ENCODE data around the gene FHL3.

The FHL3 gene

GRCh38 chr1:38009088-38009840 lies 4.0 kb upstream of the FHL3 start:
- Mint-ChIP-seq H3K9me3 (no peaks in the 10 kb centered on the region), H3K36me3 (no peaks in the 10 kb centered on the region), H3K27me3 (peaks cover 7% of the 10 kb centered on the region), H3K4me3 (no peak overlapping the region), H3K27ac (no peak overlapping the region), H3K4me1 (peaks cover 29% of the 10 kb centered on the region)
- no peak for ATAC-seq

GRCh38 chr1:38006008-38006828 lies 904 bp upstream of the FHL3 start:
- Mint-ChIP-seq H3K9me3 (no peaks in the 10 kb centered on the region), H3K4me1 (peaks cover 8% of the 10 kb centered on the region), H3K36me3 (no peaks in the 10 kb centered on the region), H3K4me3 (peak overlapping the region; percentile 51), H3K27me3 (peaks cover 19% of the 10 kb centered on the region), H3K27ac (no peak overlapping the region)
- ATAC-seq, result no peak

- no peak for ATAC-seq
- Mint-ChIP-seq H3K4me1 (peaks cover 10% of the 10 kb centered on the region), H3K27me3 (peaks cover 19% of the 10 kb centered on the region), H3K36me3 (no peaks in the 10 kb centered on the region), H3K4me3 (peak overlapping the region; percentile 52), H3K9me3 (no peaks in the 10 kb centered on the region), H3K27ac (no peak overlapping the region)
Observed at GRCh38 chr1:38004284-38005108, 818 bp downstream of the FHL3 start.

GRCh38 chr1:38003261-38004250 lies 1.8 kb downstream of the FHL3 start:
- H3K4me1 Mint-ChIP-seq, result peaks cover 15% of the 10 kb centered on the region
- no peak for ATAC-seq
- H3K27me3 Mint-ChIP-seq, result peaks cover 19% of the 10 kb centered on the region
- no peaks in the 10 kb centered on the region for H3K9me3 Mint-ChIP-seq
- H3K36me3 Mint-ChIP-seq, result no peaks in the 10 kb centered on the region
- H3K4me3 Mint-ChIP-seq, result no peak overlapping the region
- no peak overlapping the region for H3K27ac Mint-ChIP-seq

- no peak for ATAC-seq
- H3K27ac Mint-ChIP-seq, result no peak overlapping the region
- no peaks in the 10 kb centered on the region for H3K9me3 Mint-ChIP-seq
- no peaks in the 10 kb centered on the region for H3K36me3 Mint-ChIP-seq
- no peak overlapping the region for H3K4me3 Mint-ChIP-seq
- H3K27me3 Mint-ChIP-seq, result peaks cover 19% of the 10 kb centered on the region
- H3K4me1 Mint-ChIP-seq, result peaks cover 15% of the 10 kb centered on the region
Observed at GRCh38 chr1:38000529-38001455, 4.5 kb downstream of the FHL3 start.

GRCh38 chr1:38000233-38000528 lies 5.1 kb downstream of the FHL3 start:
- no peak overlapping the region for H3K4me3 Mint-ChIP-seq
- H3K27ac Mint-ChIP-seq, result no peak overlapping the region
- no peak for ATAC-seq
- H3K4me1 Mint-ChIP-seq, result peaks cover 18% of the 10 kb centered on the region
- H3K9me3 Mint-ChIP-seq, result no peaks in the 10 kb centered on the region
- H3K27me3 Mint-ChIP-seq, result peaks cover 19% of the 10 kb centered on the region
- H3K36me3 Mint-ChIP-seq, result no peaks in the 10 kb centered on the region

GRCh38 chr1:37999430-38000232 lies 5.7 kb downstream of the FHL3 start:
- Mint-ChIP-seq H3K4me3 (no peak overlapping the region), H3K27me3 (peaks cover 15% of the 10 kb centered on the region), H3K4me1 (peaks cover 21% of the 10 kb centered on the region), H3K27ac (peak overlapping the region; percentile 77), H3K9me3 (no peaks in the 10 kb centered on the region), H3K36me3 (no peaks in the 10 kb centered on the region)
- no peak for ATAC-seq

GRCh38 chr1:37998913-37999429 lies 6.3 kb downstream of the FHL3 start:
- H3K4me1 Mint-ChIP-seq, result peaks cover 17% of the 10 kb centered on the region
- peaks cover 9% of the 10 kb centered on the region for H3K27me3 Mint-ChIP-seq
- no peaks in the 10 kb centered on the region for H3K9me3 Mint-ChIP-seq
- H3K27ac Mint-ChIP-seq, result peak overlapping the region; percentile 77
- no peak for ATAC-seq
- H3K4me3 Mint-ChIP-seq, result no peak overlapping the region
- H3K36me3 Mint-ChIP-seq, result no peaks in the 10 kb centered on the region

- Mint-ChIP-seq H3K4me3 (no peak overlapping the region), H3K4me1 (peaks cover 17% of the 10 kb centered on the region), H3K27me3 (peaks cover 1% of the 10 kb centered on the region), H3K9me3 (no peaks in the 10 kb centered on the region), H3K36me3 (no peaks in the 10 kb centered on the region), H3K27ac (no peak overlapping the region)
- ATAC-seq, result no peak
Observed at GRCh38 chr1:37998089-37998808, 7.1 kb downstream of the FHL3 start.

- ATAC-seq, result no peak
- Mint-ChIP-seq H3K9me3 (no peaks in the 10 kb centered on the region), H3K4me3 (no peak overlapping the region), H3K4me1 (peaks cover 17% of the 10 kb centered on the region), H3K36me3 (no peaks in the 10 kb centered on the region), H3K27ac (no peak overlapping the region), H3K27me3 (no peaks in the 10 kb centered on the region)
Observed at GRCh38 chr1:37997256-37998088, 7.8 kb downstream of the FHL3 start.

- Mint-ChIP-seq H3K36me3 (no peaks in the 10 kb centered on the region), H3K27ac (peak overlapping the region; percentile 64), H3K4me3 (peak overlapping the region; percentile 60), H3K4me1 (peaks cover 17% of the 10 kb centered on the region), H3K9me3 (no peaks in the 10 kb centered on the region), H3K27me3 (no peaks in the 10 kb centered on the region)
- ATAC-seq, result peak; percentile 58
Observed at GRCh38 chr1:37995751-37996345, 9.5 kb downstream of the FHL3 start.
